Measurements from ENCODE around the gene NAT14. TPM values are rescaled to one million over a fixed set of nuclear protein-coding genes. Genes with fewer than 3 reads are reported as not detected.
"Not testable (repeated sequence)": the region's sequence is repeated elsewhere in the genome, so short reads cannot be mapped to it uniquely, and the experiment has no call there.

Gene NAT14
- total RNA-seq, 1 donor = 8.3 TPM

GRCh38 chr19:55447421-55448174, 37.4 kb upstream of the NAT14 start:
- H3K4me3 ChIP-seq (ENCODE audit: low read depth, low read length) = no peak overlapping the region
- DNase-seq (ENCODE audit: low read depth) = peak; percentile 43
- no peak for TF ChIP-seq CTCF (IDR thresholded peaks at IDR 0.05; ENCODE audit: insufficient read depth, low read length)

GRCh38 chr19:55448175-55448490, 36.9 kb upstream of the NAT14 start:
- not testable (repeated sequence) for DNase-seq (ENCODE audit: low read depth); H3K4me3 ChIP-seq (ENCODE audit: low read depth, low read length)

DNA sequence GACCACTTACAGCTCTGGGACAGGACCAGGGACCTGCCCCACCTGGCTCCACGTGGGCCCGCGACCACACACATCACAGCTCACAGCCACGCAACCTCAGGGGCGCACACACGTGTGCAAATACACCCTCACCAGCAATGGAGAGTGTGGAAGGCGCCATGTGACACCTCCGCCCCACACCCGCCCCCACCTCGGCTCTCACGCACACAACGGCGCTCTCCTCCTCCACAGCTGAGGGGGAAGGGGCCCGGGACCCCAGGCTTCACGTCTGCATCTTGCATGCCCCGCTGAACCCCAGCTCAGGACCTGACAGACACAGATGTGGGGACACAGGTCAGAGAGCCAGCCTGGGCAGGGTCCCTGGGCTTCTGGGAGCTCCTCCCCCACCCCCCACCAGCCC, 35.5 kb upstream of the NAT14 start:
- no peak for TF ChIP-seq CTCF (IDR thresholded peaks at IDR 0.05; ENCODE audit: insufficient read depth, low read length)
- no peak for DNase-seq (ENCODE audit: low read depth)

GRCh38 chr19:55451163-55451964, 33.6 kb upstream of the NAT14 start:
- no peak overlapping the region for H3K4me3 ChIP-seq (ENCODE audit: low read depth, low read length)
- no peak for DNase-seq (ENCODE audit: low read depth)
- no peak for TF ChIP-seq CTCF (IDR thresholded peaks at IDR 0.05; ENCODE audit: insufficient read depth, low read length)

More for the DNA sequence above, 35.5 kb upstream of the NAT14 start:
- H3K4me3 ChIP-seq (ENCODE audit: low read depth, low read length) = no peak overlapping the region

- no peak for DNase-seq (ENCODE audit: low read depth)
- no peak overlapping the region for H3K4me3 ChIP-seq (ENCODE audit: low read depth, low read length)
- no peak for TF ChIP-seq CTCF (IDR thresholded peaks at IDR 0.05; ENCODE audit: insufficient read depth, low read length)
Measured at GRCh38 chr19:55451965-55452748, 32.8 kb upstream of the NAT14 start.

DNA sequence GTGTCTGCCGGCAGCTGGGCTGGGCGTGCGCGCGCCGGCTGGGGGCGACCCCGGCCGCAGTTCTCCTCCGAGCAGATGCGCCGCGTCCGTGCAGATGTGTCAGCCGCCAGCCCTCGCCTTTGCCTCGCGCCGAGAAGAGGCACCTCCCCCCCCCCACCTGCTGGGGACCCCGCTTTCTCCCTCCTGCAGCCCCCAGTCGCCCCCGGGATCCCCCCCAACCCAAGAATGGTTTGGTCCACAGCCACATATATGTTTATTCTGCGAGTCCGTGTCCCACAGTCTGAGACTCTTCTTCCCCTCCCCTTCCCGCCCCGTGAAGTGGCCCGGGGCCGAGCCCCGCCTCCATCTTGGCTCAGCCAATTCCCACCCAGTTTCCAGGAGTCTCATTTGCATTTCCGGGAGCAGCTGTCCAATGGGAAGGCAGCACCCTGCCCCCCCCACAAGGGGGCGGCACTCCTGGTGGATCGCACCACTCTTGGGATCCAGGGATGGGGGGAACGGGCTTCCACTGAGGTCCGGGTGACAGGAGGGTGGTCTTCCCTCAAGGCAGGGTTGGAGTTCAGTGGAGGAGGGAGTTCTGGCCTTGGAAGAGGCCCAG, 32.1 kb upstream of the NAT14 start:
- peak; percentile 42 for DNase-seq (ENCODE audit: low read depth)
- H3K4me3 ChIP-seq (ENCODE audit: low read depth, low read length) = no peak overlapping the region
- TF ChIP-seq CTCF (IDR thresholded peaks at IDR 0.05; ENCODE audit: insufficient read depth, low read length) = no peak

Measured in fibroblast of the aortic adventitia (primary cell).